HG02870 (cell line): Measurements from ENCODE around the gene PFKP.
"Not testable (repeated sequence)": the region's sequence is repeated elsewhere in the genome, so short reads cannot be mapped to it uniquely, and the experiment has no call there.

Source experiments
- ATAC-seq: cut with Tn5 transposase; IDR thresholded peaks from one replicate; pipeline ENCODE4 v1.9.1; 2021; ENCODE audit warnings: mild to moderate bottlenecking, moderate library complexity; ENCODE audit not compliant: unreplicated experiment

The PFKP gene

GRCh38 chr10:3095373-3096139 lies 28.2 kb downstream of the PFKP start:
- ATAC-seq, result no peak

- ATAC-seq, result no peak
Measured at GRCh38 chr10:3096149-3096548, 28.8 kb downstream of the PFKP start.

GRCh38 chr10:3097160-3097559 lies 29.8 kb downstream of the PFKP start:
- ATAC-seq, result no peak

GRCh38 chr10:3098689-3099088 lies 31.3 kb downstream of the PFKP start:
- ATAC-seq, result no peak

- no peak for ATAC-seq
Measured at GRCh38 chr10:3099291-3100092, 32.1 kb downstream of the PFKP start.

GRCh38 chr10:3100093-3100792 lies 32.9 kb downstream of the PFKP start:
- ATAC-seq, result no peak

GRCh38 chr10:3100856-3101640 lies 33.7 kb downstream of the PFKP start:
- ATAC-seq, result no peak

GRCh38 chr10:3102720-3103427 lies 35.5 kb downstream of the PFKP start:
- ATAC-seq, result no peak

- no peak for ATAC-seq
Measured at GRCh38 chr10:3103646-3104045, 36.3 kb downstream of the PFKP start.

- no peak for ATAC-seq
Measured at GRCh38 chr10:3104251-3104918, 37.0 kb downstream of the PFKP start.

- no peak for ATAC-seq
Measured at GRCh38 chr10:3105166-3105565, 37.8 kb downstream of the PFKP start.

- ATAC-seq, result no peak
Measured at GRCh38 chr10:3105905-3106304, 38.6 kb downstream of the PFKP start.

- not testable (repeated sequence) for ATAC-seq
Measured at GRCh38 chr10:3106328-3106727, 39.0 kb downstream of the PFKP start.

GRCh38 chr10:3106928-3107425 lies 39.6 kb downstream of the PFKP start:
- ATAC-seq, result no peak

GRCh38 chr10:3107426-3107961 lies 40.1 kb downstream of the PFKP start:
- ATAC-seq, result no peak

- no peak for ATAC-seq
Measured at GRCh38 chr10:3108033-3108432, 40.7 kb downstream of the PFKP start.

- ATAC-seq, result no peak
Measured at GRCh38 chr10:3108575-3109105, 41.3 kb downstream of the PFKP start.

GRCh38 chr10:3109196-3109595 lies 41.8 kb downstream of the PFKP start:
- ATAC-seq, result no peak

- no peak for ATAC-seq
Measured at GRCh38 chr10:3109633-3110032, 42.3 kb downstream of the PFKP start.
